Stimulated activated CD4-positive, alpha-beta T cell treated with anti-CD3 and anti-CD28 coated beads, Interleukin-15, amount 100 ng/mL, for 48 hours (primary cell): Measurements from ENCODE around the gene SNRPA.
"Not testable (repeated sequence)": the region's sequence is repeated elsewhere in the genome, so short reads cannot be mapped to it uniquely, and the experiment has no call there.

Source experiments
- DNase-seq, 2 donors: peaks; one replicate each; pipeline ENCODE4 v3.0.0-alpha.2; 2020; ENCODE audit warnings: low read depth in 2 of 2

SNRPA gene

GRCh38 chr19:40801426-40802299 lies 50.7 kb downstream of the SNRPA start:
- no peak for DNase-seq

DNA sequence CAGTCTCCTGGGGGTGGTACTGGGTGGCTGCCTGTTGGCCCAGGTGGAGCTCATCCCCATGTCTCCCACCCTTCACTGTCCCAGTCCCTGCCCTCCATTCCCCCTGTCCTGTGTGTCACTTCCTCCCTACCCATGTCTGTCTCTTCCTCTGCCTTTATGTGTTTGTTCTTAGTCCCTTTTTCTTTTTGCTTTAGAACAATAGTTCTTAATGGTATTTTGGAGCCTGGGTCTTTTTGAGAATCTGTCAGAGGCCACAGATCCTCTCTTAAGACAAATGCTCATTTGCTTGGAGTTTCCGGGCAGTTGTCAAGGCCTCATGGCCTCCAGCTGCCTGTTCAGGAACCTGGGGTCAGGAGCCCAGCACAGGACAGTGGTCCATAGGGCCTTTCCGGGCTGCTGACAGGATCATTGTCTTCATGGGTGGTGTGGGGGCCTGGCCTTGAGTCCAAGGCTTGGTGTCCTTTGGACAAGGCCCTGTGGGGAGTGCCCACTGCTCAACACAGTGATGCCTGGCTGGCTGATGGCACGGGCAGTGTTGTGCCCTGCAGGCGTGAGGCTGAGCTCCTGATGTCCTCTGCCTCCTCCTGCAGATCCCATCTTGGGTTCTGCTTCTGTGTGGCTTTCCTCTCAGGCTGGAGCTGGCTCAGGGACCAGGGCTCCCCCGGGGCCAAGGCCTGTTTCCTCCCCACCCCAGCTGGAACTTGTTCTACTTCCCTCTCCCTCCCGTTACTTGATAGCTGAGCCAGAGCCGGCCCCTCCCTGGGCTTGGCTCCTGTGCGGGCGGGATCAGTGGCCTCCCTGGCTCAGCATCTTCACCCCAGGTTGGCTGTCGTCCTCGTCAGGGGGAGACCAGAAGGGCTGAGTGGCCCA lies 51.5 kb downstream of the SNRPA start:
- DNase-seq: no peak

- no peak for DNase-seq
Measured at GRCh38 chr19:40803170-40803856, 52.3 kb downstream of the SNRPA start.

GRCh38 chr19:40803857-40804782 lies 53.1 kb downstream of the SNRPA start:
- DNase-seq: peak in 1 of 2 donors; percentile 44

- no peak for DNase-seq
Measured at GRCh38 chr19:40804783-40805242, 53.8 kb downstream of the SNRPA start.

GRCh38 chr19:40805258-40805868 lies 54.4 kb downstream of the SNRPA start:
- DNase-seq: peak in 1 of 2 donors; percentile 29

GRCh38 chr19:40806423-40807146 lies 55.6 kb downstream of the SNRPA start:
- peak; percentile 62 to 79 for DNase-seq

DNA sequence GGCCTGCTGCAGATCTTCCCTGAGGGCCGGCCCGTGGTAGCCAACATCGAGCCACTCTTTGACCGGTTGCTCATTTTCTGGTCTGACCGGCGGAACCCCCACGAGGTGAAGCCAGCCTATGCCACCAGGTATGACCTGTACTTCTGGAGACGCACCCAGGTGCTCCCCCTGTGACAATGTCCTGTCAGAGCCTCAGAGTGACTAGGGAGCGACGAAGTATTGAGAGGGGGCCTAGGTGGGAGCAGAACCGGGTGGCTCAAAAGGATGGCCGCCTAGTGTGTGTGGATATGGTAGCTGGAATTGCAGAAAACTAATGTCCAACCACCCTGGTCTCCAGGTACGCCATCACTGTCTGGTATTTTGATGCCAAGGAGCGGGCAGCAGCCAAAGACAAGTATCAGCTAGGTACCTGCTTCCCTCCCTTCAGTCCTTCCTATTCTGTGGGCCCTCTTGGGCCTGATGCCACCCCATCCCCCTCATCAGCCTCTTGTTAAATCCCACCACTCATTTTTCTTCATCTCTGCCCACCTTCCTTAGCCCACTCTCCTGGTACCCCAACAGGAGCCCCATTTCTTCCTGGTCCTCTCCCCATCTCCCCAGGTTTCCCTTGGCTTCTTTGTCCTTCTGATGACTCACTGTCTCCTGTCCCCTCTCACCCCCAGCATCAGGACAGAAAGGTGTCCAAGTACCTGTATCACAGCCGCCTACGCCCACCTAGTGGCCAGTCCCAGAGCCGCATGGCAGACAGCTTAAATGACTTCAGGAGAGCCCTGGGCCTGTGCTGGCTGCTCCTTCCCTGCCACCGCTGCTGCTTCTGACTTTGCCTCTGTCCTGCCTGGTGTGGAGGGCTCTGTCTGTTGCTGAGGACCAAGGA lies 56.4 kb downstream of the SNRPA start:
- DNase-seq: no peak

GRCh38 chr19:40808021-40808325 lies 57.0 kb downstream of the SNRPA start:
- no peak for DNase-seq

DNA sequence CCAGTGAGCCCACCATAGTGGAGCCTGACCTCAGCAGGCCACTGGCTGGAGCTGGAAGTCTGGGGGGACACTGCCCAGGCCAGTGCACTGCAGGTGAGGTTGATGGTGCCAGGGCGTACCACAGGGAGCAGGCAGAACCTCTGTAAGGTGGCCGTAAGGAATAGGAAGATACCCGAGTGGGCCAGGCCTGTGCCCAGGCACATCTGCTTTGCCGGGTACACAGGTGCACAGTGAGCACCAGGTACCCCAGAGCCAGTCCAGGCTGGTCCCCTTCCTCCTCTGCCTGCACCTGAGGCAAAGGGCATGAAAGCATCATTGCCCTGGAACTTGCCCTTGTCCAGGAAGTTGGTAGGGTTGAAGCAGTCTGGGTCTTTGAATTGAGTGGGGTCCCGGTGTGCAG lies 57.5 kb downstream of the SNRPA start:
- no peak for DNase-seq

- DNase-seq: no peak
Measured at GRCh38 chr19:40809358-40810086, 58.5 kb downstream of the SNRPA start.

- DNase-seq: no peak
Measured at GRCh38 chr19:40810160-40810559, 59.2 kb downstream of the SNRPA start.

DNA sequence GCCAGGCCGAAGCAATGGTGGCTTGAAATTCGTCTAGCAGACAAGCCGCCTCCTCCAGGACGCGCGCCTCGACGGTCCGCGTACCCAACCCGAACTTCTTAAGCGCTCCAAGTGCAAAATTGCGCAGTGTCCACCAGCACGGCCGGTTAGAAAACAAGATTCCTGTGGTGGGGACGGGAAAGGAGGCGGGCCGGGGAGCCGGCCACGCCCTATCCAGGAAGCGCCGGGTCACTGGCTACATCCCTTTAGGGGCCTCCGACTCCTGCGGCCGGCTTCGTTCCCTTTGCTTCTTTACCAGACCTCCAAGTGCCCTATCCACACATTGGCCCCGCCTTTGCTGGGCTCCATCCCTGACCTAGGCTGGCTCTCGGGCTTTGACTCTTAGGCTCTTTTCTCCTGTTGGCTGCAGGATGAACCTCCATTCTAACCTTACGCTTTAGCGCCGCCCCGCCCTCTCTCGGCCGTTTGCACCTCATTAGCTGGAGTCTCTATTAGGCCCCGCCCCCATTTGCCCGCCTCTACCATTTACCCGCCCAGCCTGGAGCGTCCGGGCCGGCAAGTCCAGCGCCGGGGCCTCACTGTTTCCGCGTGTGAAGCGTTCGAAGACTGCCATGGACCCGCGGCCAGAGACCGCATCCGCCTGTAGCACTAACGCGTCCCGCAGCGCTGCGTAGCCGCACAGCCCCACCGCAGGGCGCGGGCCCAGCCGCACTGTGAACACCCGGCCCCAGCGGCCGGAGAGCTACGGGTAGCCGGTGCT lies 59.8 kb downstream of the SNRPA start:
- not testable (repeated sequence) for DNase-seq

DNA sequence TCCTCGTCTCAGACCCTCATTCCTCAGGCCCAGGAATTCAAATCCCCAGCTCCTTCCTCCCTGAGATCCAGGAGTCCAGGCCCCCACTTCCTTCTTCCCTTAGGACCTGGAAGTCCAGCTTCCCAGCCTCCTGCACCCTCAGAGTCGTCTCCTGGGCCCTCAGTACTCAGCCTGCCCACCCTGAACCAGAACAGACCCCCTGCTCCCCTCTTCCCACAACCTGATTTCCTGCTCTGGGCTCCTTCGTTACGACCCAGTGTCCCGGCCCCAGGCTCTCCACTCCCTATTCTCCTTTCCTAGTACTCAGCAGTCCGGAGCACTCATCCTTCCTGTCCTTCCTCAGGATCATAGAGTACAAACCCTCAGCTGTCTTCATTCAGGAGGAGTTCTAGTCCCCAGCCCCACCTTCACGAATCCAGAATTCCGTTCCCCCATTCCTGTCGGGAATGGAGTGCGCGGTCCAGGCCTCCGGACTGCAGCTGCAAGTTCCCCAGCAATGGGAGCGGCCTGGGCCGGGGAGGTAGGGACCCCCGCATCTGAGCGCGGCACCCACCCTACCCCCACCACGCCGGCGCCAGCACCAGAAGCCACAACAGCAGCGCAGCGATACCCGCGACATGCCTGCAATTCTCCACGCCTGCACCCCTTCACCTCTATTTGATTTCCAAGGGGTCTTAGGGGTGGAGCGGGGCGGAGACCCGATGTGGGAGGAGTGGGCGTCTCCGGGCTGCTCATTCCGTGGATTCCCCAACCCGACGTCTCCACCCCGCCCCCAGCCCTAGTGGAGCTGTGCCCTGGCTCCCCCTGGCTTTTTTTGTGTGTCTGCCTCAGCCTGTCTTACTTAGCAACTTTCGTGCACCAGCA lies 60.7 kb downstream of the SNRPA start:
- no peak for DNase-seq

- DNase-seq: not testable (repeated sequence)
Measured at GRCh38 chr19:40812571-40812970, 61.6 kb downstream of the SNRPA start.

- DNase-seq: no peak
Measured at GRCh38 chr19:40813182-40813581, 62.2 kb downstream of the SNRPA start.
